VCaP (cell line): ENCODE results near the gene COQ2.

Source experiments
- H3K27ac ChIP-seq: fragments of 450-650 bp; 2 replicates; pipeline ENCODE4 v1.5.1; 2017
- TF ChIP-seq, protein P1 (sequence below): fragments of 450-650 bp; conservative IDR thresholded peaks from 2 replicates; pipeline ENCODE4 v1.5.1; 2017; ENCODE audit warnings: mild to moderate bottlenecking, moderate library complexity

COQ2 gene

DNA sequence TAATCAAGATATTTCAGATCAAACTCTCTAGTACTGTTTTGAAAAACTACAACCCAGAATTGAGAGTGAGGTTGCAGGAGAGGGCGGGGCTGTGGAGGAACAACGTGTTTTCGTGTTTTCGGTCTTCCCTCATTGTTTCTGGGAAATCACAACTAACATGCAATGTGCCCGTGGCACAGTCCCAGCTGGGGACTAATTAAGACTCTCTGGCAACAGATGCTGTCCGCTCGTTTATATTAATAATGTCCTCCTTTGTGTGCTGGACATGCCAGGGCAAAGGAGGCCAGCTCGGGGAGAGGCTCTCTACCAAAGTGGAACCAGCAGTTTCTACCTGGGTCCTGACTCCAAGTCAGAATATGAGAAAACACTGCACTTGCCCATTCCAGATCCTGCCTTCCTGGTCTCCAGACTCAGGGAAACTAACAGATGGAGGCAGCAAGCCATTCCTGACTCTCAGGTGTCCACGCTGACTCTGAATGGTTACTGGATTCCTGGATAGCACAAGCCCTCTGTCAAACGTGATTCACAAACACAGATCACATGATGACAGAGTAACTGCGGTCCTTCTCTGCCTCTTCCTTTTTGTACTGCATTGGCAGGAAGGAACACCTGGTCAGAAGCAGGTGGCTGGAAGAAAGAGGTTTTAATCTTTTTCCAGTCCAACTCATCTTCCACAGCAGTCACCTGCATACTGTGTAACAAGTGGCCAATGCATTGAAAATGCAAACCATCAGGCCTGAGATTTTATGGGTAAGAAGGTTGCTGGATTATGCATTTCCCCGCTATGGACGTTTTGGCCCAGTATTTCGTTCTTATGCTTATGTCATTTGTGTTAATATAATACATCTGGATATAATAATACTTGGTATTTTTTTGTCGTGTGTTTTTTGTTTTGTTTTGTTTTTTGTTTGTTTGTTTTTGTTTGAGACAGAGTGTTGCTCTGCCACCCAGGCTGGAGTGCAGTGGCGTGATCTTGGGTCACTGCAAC is 65.0 kb downstream of the COQ2 start:
- no peak overlapping the region for H3K27ac ChIP-seq
- TF ChIP-seq, protein P1, sequence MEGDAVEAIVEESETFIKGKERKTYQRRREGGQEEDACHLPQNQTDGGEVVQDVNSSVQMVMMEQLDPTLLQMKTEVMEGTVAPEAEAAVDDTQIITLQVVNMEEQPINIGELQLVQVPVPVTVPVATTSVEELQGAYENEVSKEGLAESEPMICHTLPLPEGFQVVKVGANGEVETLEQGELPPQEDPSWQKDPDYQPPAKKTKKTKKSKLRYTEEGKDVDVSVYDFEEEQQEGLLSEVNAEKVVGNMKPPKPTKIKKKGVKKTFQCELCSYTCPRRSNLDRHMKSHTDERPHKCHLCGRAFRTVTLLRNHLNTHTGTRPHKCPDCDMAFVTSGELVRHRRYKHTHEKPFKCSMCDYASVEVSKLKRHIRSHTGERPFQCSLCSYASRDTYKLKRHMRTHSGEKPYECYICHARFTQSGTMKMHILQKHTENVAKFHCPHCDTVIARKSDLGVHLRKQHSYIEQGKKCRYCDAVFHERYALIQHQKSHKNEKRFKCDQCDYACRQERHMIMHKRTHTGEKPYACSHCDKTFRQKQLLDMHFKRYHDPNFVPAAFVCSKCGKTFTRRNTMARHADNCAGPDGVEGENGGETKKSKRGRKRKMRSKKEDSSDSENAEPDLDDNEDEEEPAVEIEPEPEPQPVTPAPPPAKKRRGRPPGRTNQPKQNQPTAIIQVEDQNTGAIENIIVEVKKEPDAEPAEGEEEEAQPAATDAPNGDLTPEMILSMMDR = no peak

DNA sequence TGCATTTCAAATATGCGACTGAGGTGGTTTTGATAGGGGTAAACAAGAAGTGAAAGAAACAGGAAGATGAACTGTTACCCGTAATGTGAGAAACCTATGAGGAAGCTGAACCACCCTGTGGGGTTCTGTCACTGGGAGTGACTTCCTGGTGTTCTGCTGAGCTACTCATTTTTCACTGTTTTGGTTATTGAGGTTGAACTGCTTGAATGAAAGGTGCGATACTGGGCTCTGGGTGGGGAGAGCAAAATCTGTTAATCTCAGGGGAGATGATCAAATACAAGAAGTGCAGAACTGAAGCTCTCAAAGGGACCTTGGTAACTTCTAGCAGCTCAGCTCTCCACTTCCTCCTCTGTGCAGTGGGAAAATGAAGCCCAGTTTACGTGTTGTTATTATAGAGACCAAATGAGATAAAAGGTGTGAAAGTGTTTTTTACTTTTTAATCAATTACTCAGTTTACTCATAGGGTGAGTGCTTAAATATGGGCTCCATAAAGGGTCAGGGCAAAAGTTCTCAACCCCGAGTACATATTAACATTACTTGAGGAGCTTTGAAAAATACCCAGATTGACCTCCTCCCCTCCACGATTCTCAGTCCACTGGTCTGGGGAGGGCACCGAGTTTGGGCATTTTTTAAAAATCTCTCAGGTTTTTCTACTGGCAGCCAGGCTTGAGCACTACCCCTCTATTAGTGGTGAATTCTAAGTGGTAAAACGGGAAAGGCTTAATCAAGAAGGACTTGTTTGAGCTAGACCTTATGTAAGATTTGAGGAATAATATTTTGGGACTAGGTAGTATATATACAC is 66.7 kb downstream of the COQ2 start:
- TF ChIP-seq, protein P1 = no peak
- no peak overlapping the region for H3K27ac ChIP-seq

DNA sequence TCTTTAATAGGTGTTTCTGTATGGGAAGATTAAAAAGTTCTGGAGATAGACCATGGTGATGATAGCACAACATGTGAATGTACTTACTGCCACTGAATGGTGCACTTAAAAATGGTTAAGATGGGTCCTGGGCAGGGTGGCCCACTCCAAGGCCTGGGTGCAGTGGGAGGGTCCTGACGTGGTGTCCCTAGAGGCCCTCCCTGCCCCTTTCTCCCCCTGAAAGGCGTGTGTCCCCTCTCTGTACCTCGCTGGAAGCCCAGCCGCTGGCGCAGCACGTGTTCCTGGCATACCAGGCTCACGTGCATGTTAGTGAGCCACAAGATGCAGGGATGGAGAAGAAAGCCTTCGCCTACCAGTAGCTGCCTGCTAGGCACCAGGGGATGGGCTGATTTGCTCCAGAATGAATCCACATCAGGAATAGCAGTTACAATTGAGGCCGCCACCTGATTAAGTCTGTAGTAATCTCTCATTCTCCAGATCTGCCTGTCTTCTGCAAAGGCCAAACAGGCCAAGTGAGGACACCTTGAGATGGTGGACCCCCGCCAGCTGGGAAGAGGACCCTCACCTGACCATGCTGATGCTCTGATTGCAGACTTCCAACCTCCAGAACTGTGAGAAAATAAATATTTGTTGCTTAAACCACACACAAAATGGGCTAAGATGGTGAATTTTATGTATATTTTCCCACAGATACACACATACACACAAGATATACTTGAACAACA is 67.5 kb downstream of the COQ2 start:
- TF ChIP-seq, protein P1 = no peak
- H3K27ac ChIP-seq = no peak overlapping the region

DNA sequence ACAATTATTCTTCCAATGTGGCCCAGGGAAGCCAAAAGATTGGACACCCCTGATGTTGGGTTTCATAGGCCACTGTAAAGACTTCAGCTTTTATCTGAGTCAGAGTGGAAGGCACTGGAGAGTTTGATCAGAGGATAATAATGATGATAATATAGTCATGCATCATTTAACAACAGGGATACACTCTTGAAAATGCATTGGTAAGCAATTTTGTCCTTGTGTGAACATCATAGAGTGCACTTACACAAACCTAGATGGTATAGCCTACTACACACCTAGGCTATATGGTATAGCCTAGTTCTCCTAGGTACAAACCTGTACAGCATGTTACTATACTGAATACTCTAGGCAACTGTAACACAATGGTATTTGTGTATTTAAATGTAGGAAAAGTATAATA is 70.5 kb downstream of the COQ2 start:
- H3K27ac ChIP-seq = no peak overlapping the region
- TF ChIP-seq, protein P1 = no peak
